ENCODE results near the gene KNSTRN.
A peak's percentile ranks its signal among the peaks of the same experiment; 100 is the strongest.

Gene KNSTRN

GRCh38 chr15:40439461-40439959 lies 57.0 kb downstream of the KNSTRN start:
- Histone ChIP-seq H3K9me3 (ENCODE audit: control insufficient read depth in 2 of 2, low read length in 2 of 2) (no peaks in the 10 kb centered on the region), H3K27ac (ENCODE audit: low read depth in 2 of 2, low read length in 2 of 2) (peak overlapping the region in 1 of 2 donors; percentile 9), H3K36me3 (ENCODE audit: control insufficient read depth in 2 of 2, insufficient read depth in 2 of 2, low read length in 2 of 2) (no peaks in the 10 kb centered on the region), H3K4me1 (ENCODE audit: control insufficient read depth in 2 of 2, insufficient read depth in 2 of 2, low read length in 2 of 2) (peaks cover 31% of the 10 kb centered on the region in 2 donors), H3K4me3 (ENCODE audit: low read length in 2 of 2) (peak overlapping the region; percentile 62 to 76), H3K27me3 (ENCODE audit: control insufficient read depth in 2 of 2, insufficient read depth in 2 of 2, low read length in 2 of 2) (peaks cover 8% of the 10 kb centered on the region in 2 donors), H3K9ac (ENCODE audit: low read depth in 1 of 2, low read length in 2 of 2) (peak overlapping the region in 1 of 2 donors; percentile 68)

DNA sequence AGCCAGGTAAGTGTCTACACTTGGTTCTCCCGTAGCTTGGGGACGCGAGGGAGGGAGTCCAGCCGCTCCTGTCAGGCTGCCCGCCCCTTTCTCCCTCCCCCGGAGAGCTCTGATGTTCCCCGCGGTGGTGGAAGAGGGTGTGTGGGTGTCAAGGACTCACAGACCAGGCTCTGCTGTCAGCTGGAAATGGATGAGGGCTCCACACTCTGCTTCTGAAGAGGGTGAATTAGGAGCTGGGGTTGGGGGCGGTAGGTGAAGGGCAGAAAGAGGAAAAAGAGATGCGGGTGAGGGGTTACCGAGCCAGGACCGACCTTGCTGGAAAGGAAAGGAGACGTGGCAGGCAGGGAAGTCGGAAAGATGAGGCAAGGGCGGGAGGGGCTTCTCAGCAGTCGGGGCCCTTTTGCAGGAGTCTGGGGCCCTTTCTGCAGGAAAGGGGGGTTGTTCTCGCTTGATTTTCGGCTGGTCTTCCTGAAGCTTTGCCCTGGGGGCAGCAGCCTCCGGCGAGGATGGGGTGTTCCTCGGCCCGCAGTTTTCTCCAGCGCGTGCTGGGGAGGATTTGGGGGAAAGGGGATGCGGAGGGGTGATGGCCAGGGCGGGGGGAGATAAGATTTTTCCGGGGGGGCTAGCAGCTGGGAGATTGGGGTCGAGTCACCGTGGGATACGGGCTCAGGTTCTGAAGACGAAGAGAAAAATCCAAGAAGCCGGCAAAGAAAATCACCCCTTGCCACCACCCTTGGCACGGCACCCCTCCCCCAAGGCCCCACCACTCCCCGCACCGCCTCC lies 57.6 kb downstream of the KNSTRN start:
- H3K9me3 ChIP-seq (ENCODE audit: control insufficient read depth in 2 of 2, low read length in 2 of 2): no peaks in the 10 kb centered on the region
- peaks cover 8% of the 10 kb centered on the region in 2 donors for H3K27me3 ChIP-seq (ENCODE audit: control insufficient read depth in 2 of 2, insufficient read depth in 2 of 2, low read length in 2 of 2)
- H3K4me3 ChIP-seq (ENCODE audit: low read length in 2 of 2): peak overlapping the region; percentile 62 to 76
- H3K4me1 ChIP-seq (ENCODE audit: control insufficient read depth in 2 of 2, insufficient read depth in 2 of 2, low read length in 2 of 2): peaks cover 31 to 34% of the 10 kb centered on the region in 2 donors
- peak overlapping the region in 1 of 2 donors; percentile 9 for H3K27ac ChIP-seq (ENCODE audit: low read depth in 2 of 2, low read length in 2 of 2)
- no peaks in the 10 kb centered on the region for H3K36me3 ChIP-seq (ENCODE audit: control insufficient read depth in 2 of 2, insufficient read depth in 2 of 2, low read length in 2 of 2)
- H3K9ac ChIP-seq (ENCODE audit: low read depth in 1 of 2, low read length in 2 of 2): peak overlapping the region; percentile 60 to 68

GRCh38 chr15:40440743-40441564 lies 58.4 kb downstream of the KNSTRN start, which contains the start of gene BAHD1:
Gene BAHD1 (plus strand): TSS chr15:40440953. CDS start chr15:40458465, 17,512 bp downstream.
- peak within 1 kb of the TSS; percentile 73 to 76 for H3K4me3 ChIP-seq (ENCODE audit: low read length in 2 of 2)
- peak within 1 kb of the TSS; percentile 60 to 74 for H3K9ac ChIP-seq (ENCODE audit: low read depth in 1 of 2, low read length in 2 of 2)
- H3K9me3 ChIP-seq (ENCODE audit: control insufficient read depth in 2 of 2, low read length in 2 of 2): no peaks in the 10 kb centered on the region
- peaks cover 3 to 8% of the 10 kb centered on the region in 2 donors for H3K27me3 ChIP-seq (ENCODE audit: control insufficient read depth in 2 of 2, insufficient read depth in 2 of 2, low read length in 2 of 2)
- H3K36me3 ChIP-seq (ENCODE audit: control insufficient read depth in 2 of 2, insufficient read depth in 2 of 2, low read length in 2 of 2): no peaks in the 10 kb centered on the region
- H3K4me1 ChIP-seq (ENCODE audit: control insufficient read depth in 2 of 2, insufficient read depth in 2 of 2, low read length in 2 of 2): peaks cover 30 to 34% of the 10 kb centered on the region in 2 donors
- peak within 1 kb of the TSS; percentile 58 to 77 for H3K27ac ChIP-seq (ENCODE audit: low read depth in 2 of 2, low read length in 2 of 2)

GRCh38 chr15:40441565-40442531 lies 59.3 kb downstream of the KNSTRN start:
- Histone ChIP-seq H3K4me1 (ENCODE audit: control insufficient read depth in 2 of 2, insufficient read depth in 2 of 2, low read length in 2 of 2) (peaks cover 25% of the 10 kb centered on the region in 2 donors), H3K36me3 (ENCODE audit: control insufficient read depth in 2 of 2, insufficient read depth in 2 of 2, low read length in 2 of 2) (no peaks in the 10 kb centered on the region), H3K27ac (ENCODE audit: low read depth in 2 of 2, low read length in 2 of 2) (no peak overlapping the region), H3K4me3 (ENCODE audit: low read length in 2 of 2) (peak overlapping the region; percentile 71 to 73), H3K9ac (ENCODE audit: low read depth in 1 of 2, low read length in 2 of 2) (peak overlapping the region; percentile 52 to 74), H3K27me3 (ENCODE audit: control insufficient read depth in 2 of 2, insufficient read depth in 2 of 2, low read length in 2 of 2) (peaks cover under 1 to 6% of the 10 kb centered on the region in 2 donors), H3K9me3 (ENCODE audit: control insufficient read depth in 2 of 2, low read length in 2 of 2) (no peaks in the 10 kb centered on the region)

- Histone ChIP-seq H3K4me1 (ENCODE audit: control insufficient read depth in 2 of 2, insufficient read depth in 2 of 2, low read length in 2 of 2) (peaks cover 23% of the 10 kb centered on the region in 2 donors), H3K9me3 (ENCODE audit: control insufficient read depth in 2 of 2, low read length in 2 of 2) (no peaks in the 10 kb centered on the region), H3K36me3 (ENCODE audit: control insufficient read depth in 2 of 2, insufficient read depth in 2 of 2, low read length in 2 of 2) (no peaks in the 10 kb centered on the region), H3K27me3 (ENCODE audit: control insufficient read depth in 2 of 2, insufficient read depth in 2 of 2, low read length in 2 of 2) (no peaks in the 10 kb centered on the region), H3K4me3 (ENCODE audit: low read length in 2 of 2) (no peak overlapping the region), H3K27ac (ENCODE audit: low read depth in 2 of 2, low read length in 2 of 2) (no peak overlapping the region), H3K9ac (ENCODE audit: low read depth in 1 of 2, low read length in 2 of 2) (no peak overlapping the region)
These were observed 60.7 kb downstream of the KNSTRN start for GRCh38 chr15:40443255-40443654.

DNA sequence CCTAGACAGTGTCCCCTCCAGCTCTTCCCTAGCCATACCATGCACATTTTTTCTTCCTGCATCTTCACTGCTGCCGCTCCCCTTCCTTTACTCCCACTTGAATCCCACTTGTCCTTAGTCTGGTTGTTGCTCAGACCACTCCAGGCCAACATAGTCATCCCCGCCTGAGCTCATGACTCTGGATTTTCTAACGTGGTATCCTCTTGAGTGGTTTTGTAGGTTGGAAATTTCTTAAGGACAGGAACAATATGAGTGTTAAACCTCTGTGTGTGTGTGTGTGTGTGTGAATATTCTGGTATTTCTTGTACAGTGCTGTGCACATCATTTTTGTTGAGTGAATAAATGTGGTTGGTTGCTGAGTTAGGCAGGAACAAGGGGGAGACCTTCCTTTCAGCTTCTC lies 61.3 kb downstream of the KNSTRN start:
- Histone ChIP-seq H3K9ac (ENCODE audit: low read depth in 1 of 2, low read length in 2 of 2) (no peak overlapping the region), H3K27ac (ENCODE audit: low read depth in 2 of 2, low read length in 2 of 2) (no peak overlapping the region), H3K27me3 (ENCODE audit: control insufficient read depth in 2 of 2, insufficient read depth in 2 of 2, low read length in 2 of 2) (no peaks in the 10 kb centered on the region), H3K4me1 (ENCODE audit: control insufficient read depth in 2 of 2, insufficient read depth in 2 of 2, low read length in 2 of 2) (peaks cover 23 to 26% of the 10 kb centered on the region in 2 donors), H3K4me3 (ENCODE audit: low read length in 2 of 2) (no peak overlapping the region), H3K36me3 (ENCODE audit: control insufficient read depth in 2 of 2, insufficient read depth in 2 of 2, low read length in 2 of 2) (no peaks in the 10 kb centered on the region), H3K9me3 (ENCODE audit: control insufficient read depth in 2 of 2, low read length in 2 of 2) (no peaks in the 10 kb centered on the region)
